GM21529 (cell line): ENCODE measurements around the gene USP13.
"Not testable (repeated sequence)": the region's sequence is repeated elsewhere in the genome, so short reads cannot be mapped to it uniquely, and the experiment has no call there.

Source experiments
- ATAC-seq: cut with Tn5 transposase; IDR thresholded peaks from one replicate; pipeline ENCODE4 v1.9.1; 2021; ENCODE audit not compliant: unreplicated experiment

The USP13 gene

GRCh38 chr3:179658606-179659005 is 5.8 kb downstream of the USP13 start:
- ATAC-seq, result no peak

GRCh38 chr3:179660872-179661271 is 8.0 kb downstream of the USP13 start:
- ATAC-seq, result no peak

- no peak for ATAC-seq
Observed at GRCh38 chr3:179661777-179662176, 8.9 kb downstream of the USP13 start.

GRCh38 chr3:179663093-179663492 is 10.3 kb downstream of the USP13 start:
- no peak for ATAC-seq

GRCh38 chr3:179666030-179666429 is 13.2 kb downstream of the USP13 start:
- no peak for ATAC-seq

- ATAC-seq, result no peak
Observed at GRCh38 chr3:179666436-179667035, 13.7 kb downstream of the USP13 start.

- ATAC-seq, result no peak
Observed at GRCh38 chr3:179668429-179668828, 15.6 kb downstream of the USP13 start.

- ATAC-seq, result no peak
Observed at GRCh38 chr3:179670311-179670710, 17.5 kb downstream of the USP13 start.

- no peak for ATAC-seq
Observed at GRCh38 chr3:179671309-179671708, 18.5 kb downstream of the USP13 start.

- ATAC-seq, result no peak
Observed at GRCh38 chr3:179671747-179672242, 19.0 kb downstream of the USP13 start.

- no peak for ATAC-seq
Observed at GRCh38 chr3:179672918-179673317, 20.1 kb downstream of the USP13 start.

- ATAC-seq, result no peak
Observed at GRCh38 chr3:179673523-179673922, 20.7 kb downstream of the USP13 start.

- ATAC-seq, result no peak
Observed at GRCh38 chr3:179676081-179676480, 23.2 kb downstream of the USP13 start.

- no peak for ATAC-seq
Observed at GRCh38 chr3:179677884-179678283, 25.0 kb downstream of the USP13 start.

- ATAC-seq, result no peak
Observed at GRCh38 chr3:179681492-179682263, 28.8 kb downstream of the USP13 start.

- no peak for ATAC-seq
Observed at GRCh38 chr3:179682426-179683080, 29.7 kb downstream of the USP13 start.

GRCh38 chr3:179683286-179683685 is 30.4 kb downstream of the USP13 start:
- not testable (repeated sequence) for ATAC-seq

GRCh38 chr3:179687967-179688535 is 35.2 kb downstream of the USP13 start:
- ATAC-seq, result no peak

GRCh38 chr3:179688850-179689249 is 36.0 kb downstream of the USP13 start:
- ATAC-seq, result no peak

GRCh38 chr3:179694731-179695130 is 41.9 kb downstream of the USP13 start:
- no peak for ATAC-seq

- no peak for ATAC-seq
Observed at GRCh38 chr3:179695672-179696313, 43.0 kb downstream of the USP13 start.
